K562 (cell line): ENCODE measurements around the gene FNBP1. TPM values are rescaled to one million over a fixed set of nuclear protein-coding genes. Genes with fewer than 3 reads are reported as not detected.

Source experiments
- CAMTA2 ChIP-seq: fragments of 250-450 bp; sonication (Bioruptor Pico); conservative IDR thresholded peaks from 2 replicates; pipeline ENCODE4 v1.5.1; 2022
- CBFB ChIP-seq: sonication (generic); formaldehyde crosslinking; IDR thresholded peaks from 2 replicates; pipeline ENCODE4 v1.4.0; 2020; ENCODE audit warnings: mild to moderate bottlenecking, missing genetic modification reagents
- ERF ChIP-seq: fragments of 450-650 bp; formaldehyde crosslinking; IDR thresholded peaks from 2 replicates; pipeline ENCODE4 v1.4.0; 2020; ENCODE audit warnings: mild to moderate bottlenecking, mixed read lengths
- FOXJ2 ChIP-seq: fragments of 200-800 bp; sonication (Bioruptor generic); IDR thresholded peaks from 2 replicates; pipeline ENCODE4 v1.6.1; 2016; ENCODE audit warnings: missing genetic modification characterization, missing compliant biosample characterization
- HCFC1 ChIP-seq: IDR thresholded peaks from 2 replicates; pipeline ENCODE4 v1.6.1; 2012; ENCODE audit warnings: low read depth, low read length, improper control_type of control experiment
- HIVEP1 ChIP-seq: fragments of 250-450 bp; sonication (Bioruptor Pico); IDR thresholded peaks from 2 replicates; pipeline ENCODE4 v1.4.0; 2020; ENCODE audit warnings: mild to moderate bottlenecking
- KLF16 ChIP-seq: IDR thresholded peaks from 2 replicates; pipeline ENCODE4 v1.6.1; 2016; ENCODE audit warnings: antibody characterized with exemption
- MAFF ChIP-seq: IDR thresholded peaks from 2 replicates; pipeline ENCODE4 v1.6.1; 2012; ENCODE audit warnings: low read length, improper control_type of control experiment
- POLR2G ChIP-seq: fragments of 200-400 bp; formaldehyde crosslinking; IDR thresholded peaks from 2 replicates; pipeline ENCODE4 v1.6.1; 2017; ENCODE audit warnings: low read depth, mild to moderate bottlenecking, antibody characterized with exemption, low read length, moderate library complexity
- PREB ChIP-seq: sonication (generic); formaldehyde crosslinking; IDR thresholded peaks from 2 replicates; pipeline ENCODE4 v1.8.1; 2023; ENCODE audit warnings: mild to moderate bottlenecking, missing genetic modification reagents
- PRPF4 ChIP-seq: fragments of 200-400 bp; formaldehyde crosslinking; IDR thresholded peaks from one replicate; pipeline ENCODE4 v1.6.1; 2017; ENCODE audit warnings: low read length, low read depth, mild to moderate bottlenecking; ENCODE audit not compliant: insufficient read depth, poor library complexity, severe bottlenecking
- SNIP1 ChIP-seq: fragments of 450-650 bp; IDR thresholded peaks from 2 replicates; pipeline ENCODE4 v1.7.1; 2017; ENCODE audit warnings: low read depth, mild to moderate bottlenecking
- SPI1 ChIP-seq: IDR thresholded peaks from 2 replicates; pipeline ENCODE4 v1.6.1; 2011; ENCODE audit warnings: low read depth, low read length, control low read depth, borderline replicate concordance
- TAF15 ChIP-seq: fragments of 200-400 bp; formaldehyde crosslinking; IDR thresholded peaks from 2 replicates; pipeline ENCODE4 v1.6.1; 2017; ENCODE audit warnings: mild to moderate bottlenecking, low read depth, low read length, moderate library complexity
- UBTF ChIP-seq, 2 experiments: IDR thresholded peaks; 2 replicates each; pipeline ENCODE4 v1.6.1; 2012; ENCODE audit warnings: improper control_type of control experiment in 2 of 2, low read depth in 2 of 2, low read length in 2 of 2, borderline replicate concordance in 1 of 2
- ZBTB11 ChIP-seq, 3 experiments: fragments of 200-800 bp in 1 of 3; fragments of 250-450 bp in 1 of 3; fragments of 450-650 bp in 1 of 3; sonication (Bioruptor Pico) in 1 of 3; sonication (Bioruptor generic) in 1 of 3; formaldehyde crosslinking in 1 of 3; IDR thresholded peaks; 2 replicates each; pipeline versions ENCODE4 v1.6.1 to v1.8.0; 2016 to 2022; ENCODE audit warnings: mild to moderate bottlenecking in 2 of 3, missing genetic modification characterization in 2 of 3, missing compliant biosample characterization in 1 of 3, moderate library complexity in 1 of 3
- ZFPM2 ChIP-seq: fragments of 250-450 bp; sonication (Bioruptor Pico); IDR thresholded peaks from 2 replicates; pipeline ENCODE4 v1.5.1; 2022; ENCODE audit warnings: mild to moderate bottlenecking
- ZNF133 ChIP-seq: fragments of 250-450 bp; sonication (Bioruptor Pico); IDR thresholded peaks from 2 replicates; pipeline ENCODE4 v1.4.0; 2020; ENCODE audit warnings: mild to moderate bottlenecking
- ZNF23 ChIP-seq: fragments of 250-450 bp; sonication (Bioruptor Pico); IDR thresholded peaks from 2 replicates; pipeline ENCODE4 v1.4.0; 2020; ENCODE audit warnings: mild to moderate bottlenecking
- ZNF24 ChIP-seq: fragments of 450-650 bp; IDR thresholded peaks from 2 replicates; pipeline ENCODE4 v1.6.1; 2016
- ZNF253 ChIP-seq: fragments of 250-450 bp; sonication (Bioruptor Pico); conservative IDR thresholded peaks from 2 replicates; pipeline ENCODE4 v1.6.1; 2021; ENCODE audit warnings: mild to moderate bottlenecking
- ZNF551 ChIP-seq: fragments of 250-450 bp; sonication (Bioruptor Pico); IDR thresholded peaks from 2 replicates; pipeline ENCODE4 v1.5.0; 2021; ENCODE audit warnings: mild to moderate bottlenecking, moderate library complexity
- polyA plus RNA-seq, 8 experiments: library from polyadenylated mRNA; depleted of rRNA in 4 of 8; stranded (reverse) in 5 of 8; unstranded in 3 of 8; fragments of >200 nt; fragmentation: Nextera tagmentation in 2 of 8; fragmentation: Illumina TruSeq in 1 of 8; extraction: Ambion mirVana in 2 of 8; extraction: Trizol in 1 of 8; gene quantifications; 2 replicates each; pipeline versions ENCODE4 v1.2.1 to v1.2.3, GENCODE V29; 2011 to 2014; ENCODE audit warnings: inconsistent platforms in 1 of 8, missing spikeins in 1 of 8
- total RNA-seq, 7 experiments: library from RNA; depleted of rRNA in 6 of 7; stranded (reverse); fragments of >200 nt in 6 of 7; fragmentation: Illumina TruSeq in 2 of 7; extraction: Trizol in 2 of 7; gene quantifications; 2 replicates each; pipeline versions ENCODE4 v1.2.1 to v1.2.3, GENCODE V29; 2011 to 2021; ENCODE audit warnings: low replicate concordance in 1 of 7

The FNBP1 gene
- total and polyA plus RNA-seq, 9 of the 15 experiments (the other 6 are each of a cell fraction or from before 2014, with no cell fraction given): 1.8 to 14.9 (median 7.6) TPM

GRCh38 chr9:129884220-129885017 lies 158.6 kb downstream of the FNBP1 start (continued):
- TF ChIP-seq UBTF (IDR thresholded peaks at IDR 0.05; ENCODE audit: borderline replicate concordance in 1 of 2, low read depth in 2 of 2, low read length in 2 of 2): peak; percentile 43 to 70; a peak in 2 of 4 replicates
- no peak for TF ChIP-seq POLR2G
- TF ChIP-seq ZNF133 (CRISPR knock-in tag): 0 out of 2 replicates have a peak, but pooled peaks have one; percentile 73
- no peak for TF ChIP-seq ZNF551 (CRISPR knock-in tag)
- no peak for TF ChIP-seq KLF16
- peak; percentile 94 for TF ChIP-seq SPI1
- 0 out of 6 replicates have a peak, but pooled peaks of 1 of the 3 experiments have one; percentile 2 for TF ChIP-seq ZBTB11 (CRISPR knock-in tag; IDR thresholded peaks at IDR 0.05)
- TF ChIP-seq TAF15: no peak
- no peak for TF ChIP-seq SNIP1
- no peak for TF ChIP-seq MAFF
- no peak for TF ChIP-seq FOXJ2
- no peak for TF ChIP-seq ZNF23 (CRISPR knock-in tag)
- TF ChIP-seq ERF (CRISPR knock-in tag): peak; percentile 90
- peak; percentile 60 for TF ChIP-seq HCFC1
- TF ChIP-seq PRPF4: no peak
- TF ChIP-seq ZNF253 (CRISPR knock-in tag): peak; percentile 77; the same call in 1 of the 2 replicates
- TF ChIP-seq HIVEP1: peak; percentile 4; the same call in 1 of the 2 replicates
- TF ChIP-seq CAMTA2: no peak
- no peak for TF ChIP-seq CBFB
- TF ChIP-seq ZNF24: no peak
- TF ChIP-seq ZFPM2: 0 out of 2 replicates have a peak, but pooled peaks have one; percentile 52
- no peak for TF ChIP-seq PREB (CRISPR knock-in tag)
